Measurements from ENCODE around the gene ZACN. TPM values are rescaled to one million over a fixed set of nuclear protein-coding genes. Genes with fewer than 3 reads are reported as not detected.
"Not testable (repeated sequence)": the region's sequence is repeated elsewhere in the genome, so short reads cannot be mapped to it uniquely, and the experiment has no call there.

Gene ZACN
- total RNA-seq, 1 donor from 2014 or later = not detected

- DNase-seq (ENCODE audit: low spot score in 2 of 2) (no peak), FAIRE-seq (no peak)
Observed at GRCh38 chr17:76053246-76054111, 25.5 kb upstream of the ZACN start.

- no peak for FAIRE-seq
- no peak for DNase-seq (ENCODE audit: low spot score in 2 of 2)
Observed at GRCh38 chr17:76054112-76054476, 24.9 kb upstream of the ZACN start.

GRCh38 chr17:76056882-76057281 lies 22.1 kb upstream of the ZACN start:
- FAIRE-seq (no peak), DNase-seq (ENCODE audit: low spot score in 2 of 2) (no peak)

- not testable (repeated sequence) for FAIRE-seq; DNase-seq (ENCODE audit: low spot score in 2 of 2)
Observed at GRCh38 chr17:76058264-76058663, 20.7 kb upstream of the ZACN start.

- FAIRE-seq = no peak
- no peak for DNase-seq (ENCODE audit: low spot score in 2 of 2)
Observed at GRCh38 chr17:76063875-76064546, 15.0 kb upstream of the ZACN start.

GRCh38 chr17:76065775-76066174 lies 13.2 kb upstream of the ZACN start:
- DNase-seq (ENCODE audit: low spot score in 2 of 2) (no peak), FAIRE-seq (no peak)

- FAIRE-seq (no peak), DNase-seq (ENCODE audit: low spot score in 2 of 2) (no peak)
Observed at GRCh38 chr17:76071531-76072147, 7.3 kb upstream of the ZACN start.

GRCh38 chr17:76072148-76072858 lies 6.7 kb upstream of the ZACN start, which contains the start of gene SRP68:
TSS of gene SRP68 (minus strand) at chr17:76072517. CDS start at chr17:76072491, 26 bp downstream.
- peak; percentile 96 to 98 for DNase-seq (ENCODE audit: low spot score in 2 of 2)
- no peak for FAIRE-seq

- no peak for DNase-seq (ENCODE audit: low spot score in 2 of 2)
- no peak for FAIRE-seq
Observed at GRCh38 chr17:76074390-76075363, 4.3 kb upstream of the ZACN start, which contains the start of gene GALR2. TSS of gene GALR2 (plus strand) at chr17:76074781. CDS start at chr17:76074884, 103 bp downstream.

- DNase-seq (ENCODE audit: low spot score in 2 of 2) (peak in 1 of 2 donors; percentile 46), FAIRE-seq (no peak)
Observed at GRCh38 chr17:76075364-76076145, 3.4 kb upstream of the ZACN start.

GRCh38 chr17:76076146-76076764 lies 2.7 kb upstream of the ZACN start:
- DNase-seq (ENCODE audit: low spot score in 2 of 2) (no peak), FAIRE-seq (no peak)

GRCh38 chr17:76076765-76077583 lies 2.0 kb upstream of the ZACN start:
- no peak for FAIRE-seq
- no peak for DNase-seq (ENCODE audit: low spot score in 2 of 2)

- DNase-seq (ENCODE audit: low spot score in 2 of 2) = no peak
- FAIRE-seq = no peak
Observed at GRCh38 chr17:76077584-76078110, 1.3 kb upstream of the ZACN start.

GRCh38 chr17:76078370-76078769 lies 612 bp upstream of the ZACN start:
- not testable (repeated sequence) for FAIRE-seq; DNase-seq (ENCODE audit: low spot score in 2 of 2)

- DNase-seq (ENCODE audit: low spot score in 2 of 2) = no peak
- no peak for FAIRE-seq
Observed at GRCh38 chr17:76079535-76079955, 563 bp downstream of the ZACN start.

- DNase-seq (ENCODE audit: low spot score in 2 of 2) = no peak
- no peak for FAIRE-seq
Observed at GRCh38 chr17:76079956-76080767, 1.2 kb downstream of the ZACN start.

All from frontal cortex (tissue), 4 donors.